ENCODE measurements around the gene FCGR2B. TPM values are rescaled to one million over a fixed set of nuclear protein-coding genes. Genes with fewer than 3 reads are reported as not detected.

Gene FCGR2B
- total and polyA plus RNA-seq, 2 donors (not counting 1 experiment from before 2014, with no cell fraction given), result 144 to 282 TPM

GRCh38 chr1:161720956-161721737 lies 58.2 kb downstream of the FCGR2B start, which contains the start of gene FCRLB:
TSS of gene FCRLB (plus strand) at chr1:161721544. CDS start at chr1:161722673, 1,129 bp downstream.
- ATAC-seq (ENCODE audit: low read depth), result no peak
- Histone ChIP-seq H2AFZ (ENCODE audit: insufficient read depth, low read depth, low read length, poor library complexity, severe bottlenecking) (no peak within 1 kb of the TSS), H3K4me1 (ENCODE audit: control insufficient read depth in 2 of 2, insufficient read depth in 2 of 2, low read length in 2 of 2) (peaks cover 50 to 61% of the 10 kb centered on the region in 2 donors), H3K27me3 (replicated peaks in 1 of 4; ENCODE audit: control extremely low read depth in 1 of 4, control insufficient read depth in 3 of 4, insufficient read depth in 4 of 4, low read length in 3 of 4) (peaks cover 0 to 7% (median 0%) of the 10 kb centered on the region in 4 experiments), H3K27ac (ENCODE audit: low read length in 2 of 2) (no peak within 1 kb of the TSS), H3K4me3 (ENCODE audit: control extremely low read depth in 1 of 5, extremely low read depth in 1 of 5, insufficient read depth in 1 of 5, low read depth in 2 of 5, low read length in 4 of 5) (no peak within 1 kb of the TSS), H4K20me1 (ENCODE audit: control insufficient read depth, insufficient read depth, low read length, poor library complexity, severe bottlenecking) (no peaks in the 10 kb centered on the region), H3K36me3 (replicated peaks in 1 of 2; ENCODE audit: control extremely low read depth in 1 of 2, control insufficient read depth in 1 of 2, extremely low read depth in 1 of 2, insufficient read depth in 2 of 2, low read length in 1 of 2) (no peaks in the 10 kb centered on the region), H3K4me2 (replicated peaks; ENCODE audit: low read depth, low read length, poor library complexity, severe bottlenecking) (no peak within 1 kb of the TSS), H3K79me2 (ENCODE audit: control insufficient read depth, insufficient read depth, low read length) (no peaks in the 10 kb centered on the region), H3K9ac (ENCODE audit: low read length) (no peak within 1 kb of the TSS), H3K9me3 (ENCODE audit: control extremely low read depth in 1 of 3, control insufficient read depth in 2 of 3, insufficient read depth in 1 of 3, low read length in 2 of 3) (no peaks in the 10 kb centered on the region)
- 71% methylated on average over 2 of the region's 4 CpGs for WGBS (ENCODE audit: insufficient coverage)
- no peak for DNase-seq
- Mint-ChIP-seq H3K4me1 (peaks cover 64% of the 10 kb centered on the region), H3K4me3 (no peak within 1 kb of the TSS), H3K9me3 (ENCODE audit: insufficient read depth) (no peaks in the 10 kb centered on the region), H3K27me3 (no peaks in the 10 kb centered on the region), H3K27ac (no peak within 1 kb of the TSS)
- intact Hi-C loops (cut with micrococcal nuclease), result no loop called here
- POLR2A ChIA-PET, result interaction anchor here (1.6 to 2.1 kb wide), 2 partner anchors 9 to 14 kb away, joined by 4 to 10 read pairs; partner anchors contain the start of gene FCRLA
- TF ChIP-seq EZH2 (IDR thresholded peaks at IDR 0.05; ENCODE audit: borderline replicate concordance, insufficient read depth, low read depth, low read length, poor library complexity, severe bottlenecking), result no peak
- TF ChIP-seq CTCF (IDR thresholded peaks at IDR 0.05), result no peak
- CTCF ChIA-PET, result interaction anchor here (1.3 to 2.0 kb wide), 2 partner anchors 13 to 16 kb away, joined by 4 to 5 read pairs; no protein-coding TSS in a partner anchor

All from B cell (primary cell).